Neural crest cell (in vitro differentiated cells): ENCODE measurements around the gene RC3H1. TPM values are rescaled to one million over a fixed set of nuclear protein-coding genes. Genes with fewer than 3 reads are reported as not detected.

Source experiments
- DNase-seq: peaks from one replicate; pipeline ENCODE4 v3.0.0; 2021; ENCODE audit warnings: low read depth, mixed read lengths, low spot score
- H3K27ac Mint-ChIP-seq: one replicate; pipeline ENCODE4 v1.8.0; 2021; ENCODE audit warnings: mild to moderate bottlenecking, mixed read lengths; ENCODE audit not compliant: unreplicated experiment
- H3K27me3 Mint-ChIP-seq: 2 replicates; pipeline ENCODE4 v1.8.0; 2021; ENCODE audit warnings: low read depth, mild to moderate bottlenecking, mixed read lengths
- H3K36me3 Mint-ChIP-seq: 2 replicates; pipeline ENCODE4 v1.8.0; 2021; ENCODE audit warnings: low read depth, mild to moderate bottlenecking, mixed read lengths
- H3K4me1 Mint-ChIP-seq: 2 replicates; pipeline ENCODE4 v1.8.0; 2021; ENCODE audit warnings: mixed read lengths
- H3K4me3 Mint-ChIP-seq: one replicate; pipeline ENCODE4 v1.8.0; 2021; ENCODE audit warnings: mild to moderate bottlenecking, mixed read lengths
- H3K9me3 Mint-ChIP-seq: 2 replicates; pipeline ENCODE4 v1.8.0; 2021; ENCODE audit warnings: mixed read lengths
- CTCF ChIP-seq: fragments of 200-600 bp; sonication (generic); conservative IDR thresholded peaks from 2 replicates; pipeline ENCODE4 v1.5.0; 2021; ENCODE audit warnings: antibody characterized with exemption, mild to moderate bottlenecking
- total RNA-seq: library from RNA; stranded (reverse); gene quantifications from 2 replicates; pipeline ENCODE4 v1.2.1, GENCODE V29; 2021

The RC3H1 gene
- total RNA-seq, 1 donor from 2014 or later = 35.2 TPM

GRCh38 chr1:174017231-174017970, 4.8 kb downstream of the RC3H1 start:
- H3K36me3 Mint-ChIP-seq = no peaks in the 10 kb centered on the region
- H3K27ac Mint-ChIP-seq = no peak overlapping the region
- no peak for TF ChIP-seq CTCF
- no peaks in the 10 kb centered on the region for H3K27me3 Mint-ChIP-seq
- DNase-seq = no peak
- no peaks in the 10 kb centered on the region for H3K9me3 Mint-ChIP-seq
- H3K4me1 Mint-ChIP-seq = peaks cover 34% of the 10 kb centered on the region
- peak overlapping the region; percentile 41 for H3K4me3 Mint-ChIP-seq

- H3K9me3 Mint-ChIP-seq = no peaks in the 10 kb centered on the region
- H3K4me3 Mint-ChIP-seq = no peak overlapping the region
- H3K4me1 Mint-ChIP-seq = peaks cover 10% of the 10 kb centered on the region
- no peak for DNase-seq
- peaks cover 3% of the 10 kb centered on the region for H3K36me3 Mint-ChIP-seq
- no peak overlapping the region for H3K27ac Mint-ChIP-seq
- H3K27me3 Mint-ChIP-seq = no peaks in the 10 kb centered on the region
- no peak for TF ChIP-seq CTCF
These were observed 8.2 kb downstream of the RC3H1 start for GRCh38 chr1:174013864-174014418.

- H3K9me3 Mint-ChIP-seq = no peaks in the 10 kb centered on the region
- no peak overlapping the region for H3K4me3 Mint-ChIP-seq
- DNase-seq = no peak
- H3K27ac Mint-ChIP-seq = no peak overlapping the region
- no peak for TF ChIP-seq CTCF
- H3K27me3 Mint-ChIP-seq = no peaks in the 10 kb centered on the region
- H3K36me3 Mint-ChIP-seq = peaks cover 3% of the 10 kb centered on the region
- peaks cover 13% of the 10 kb centered on the region for H3K4me1 Mint-ChIP-seq
These were observed 13.2 kb downstream of the RC3H1 start for GRCh38 chr1:174008979-174009378.

- TF ChIP-seq CTCF = no peak
- no peak overlapping the region for H3K4me3 Mint-ChIP-seq
- H3K9me3 Mint-ChIP-seq = no peaks in the 10 kb centered on the region
- DNase-seq = no peak
- no peak overlapping the region for H3K27ac Mint-ChIP-seq
- no peaks in the 10 kb centered on the region for H3K27me3 Mint-ChIP-seq
- H3K4me1 Mint-ChIP-seq = peaks cover 16% of the 10 kb centered on the region
- H3K36me3 Mint-ChIP-seq = peaks cover 4% of the 10 kb centered on the region
These were observed 13.9 kb downstream of the RC3H1 start for GRCh38 chr1:174008269-174008668.

- TF ChIP-seq CTCF = no peak
- no peak overlapping the region for H3K27ac Mint-ChIP-seq
These were observed 14.3 kb downstream of the RC3H1 start for GRCh38 chr1:174007851-174008250.

More at GRCh38 chr1:174007851-174008250, 14.3 kb downstream of the RC3H1 start:
- Mint-ChIP-seq H3K4me3 (no peak overlapping the region), H3K36me3 (peaks cover 5% of the 10 kb centered on the region), H3K9me3 (no peaks in the 10 kb centered on the region), H3K4me1 (peaks cover 19% of the 10 kb centered on the region), H3K27me3 (no peaks in the 10 kb centered on the region)
- DNase-seq = no peak
